NCI-H526 (cell line): ENCODE results near the gene GRIK5.
"Not testable (repeated sequence)": the region's sequence is repeated elsewhere in the genome, so short reads cannot be mapped to it uniquely, and the experiment has no call there.

ENCODE experiments used
- DNase-seq, 2 experiments: peaks; one replicate each; lab custom pipeline; 2025; lab: John Stamatoyannopoulos, UW

The GRIK5 gene

GRCh38 chr19:42069619-42070351 lies at the start of gene GRIK5:
GRIK5 (minus strand) TSS chr19:42070206; CDS start chr19:42065770, 4,436 bp downstream.
- peak; percentile 22 to 81 for DNase-seq

- no peak for DNase-seq
Measured at GRCh38 chr19:42117076-42117475, 47.1 kb upstream of the GRIK5 start.

- no peak for DNase-seq
Measured at GRCh38 chr19:42116308-42117075, 46.5 kb upstream of the GRIK5 start.

- DNase-seq = peak in 1 of 2 experiments; percentile 33
Measured at GRCh38 chr19:42115705-42116104, 45.7 kb upstream of the GRIK5 start.

- DNase-seq = no peak
Measured at GRCh38 chr19:42115219-42115618, 45.2 kb upstream of the GRIK5 start.

GRCh38 chr19:42114412-42114811 lies 44.4 kb upstream of the GRIK5 start:
- peak; percentile 95 to 98 for DNase-seq

GRCh38 chr19:42113641-42114348 lies 43.8 kb upstream of the GRIK5 start:
- peak; percentile 93 to 97 for DNase-seq

GRCh38 chr19:42111811-42112210 lies 41.8 kb upstream of the GRIK5 start:
- DNase-seq = no peak

- DNase-seq = no peak
Measured at GRCh38 chr19:42111384-42111783, 41.4 kb upstream of the GRIK5 start.

GRCh38 chr19:42110658-42111057 lies 40.7 kb upstream of the GRIK5 start:
- DNase-seq = no peak

GRCh38 chr19:42109896-42110295 lies 39.9 kb upstream of the GRIK5 start:
- no peak for DNase-seq

GRCh38 chr19:42108527-42109389 lies 38.8 kb upstream of the GRIK5 start:
- peak; percentile 88 to 94 for DNase-seq

GRCh38 chr19:42105368-42105767 lies 35.4 kb upstream of the GRIK5 start:
- DNase-seq = no peak

GRCh38 chr19:42102877-42103276 lies 32.9 kb upstream of the GRIK5 start:
- DNase-seq = no peak

- not testable (repeated sequence) for DNase-seq
Measured at GRCh38 chr19:42100241-42100640, 30.2 kb upstream of the GRIK5 start.

GRCh38 chr19:42099336-42099925 lies 29.4 kb upstream of the GRIK5 start:
- no peak for DNase-seq

- DNase-seq = no peak
Measured at GRCh38 chr19:42098781-42099180, 28.8 kb upstream of the GRIK5 start.

GRCh38 chr19:42097461-42097860 lies 27.5 kb upstream of the GRIK5 start:
- DNase-seq = no peak

GRCh38 chr19:42096255-42096837 lies 26.3 kb upstream of the GRIK5 start:
- DNase-seq = no peak

GRCh38 chr19:42095814-42096230 lies 25.8 kb upstream of the GRIK5 start:
- peak in 1 of 2 experiments; percentile 38 for DNase-seq
